PFSK-1 (cell line): ENCODE results near the gene GLIS1.

ENCODE experiments used
- FOXP2 ChIP-seq: optimal IDR thresholded peaks from 2 replicates; pipeline ENCODE3; 2011; ENCODE audit warnings: borderline replicate concordance, control low read depth, inconsistent platforms; ENCODE audit not compliant: insufficient read depth; ENCODE audit errors: extremely low read length, extremely low read depth
- POLR2AphosphoS5 ChIP-seq: IDR thresholded peaks from 2 replicates; pipeline ENCODE4 v1.6.1; 2012; ENCODE audit warnings: low read depth, mild to moderate bottlenecking, control low read depth, low read length, moderate library complexity
- SIN3A ChIP-seq: IDR thresholded peaks from 2 replicates; pipeline ENCODE4 v1.6.1; 2012; ENCODE audit warnings: mild to moderate bottlenecking, low read length, moderate library complexity, borderline replicate concordance; ENCODE audit not compliant: insufficient read depth
- TAF1 ChIP-seq: IDR thresholded peaks from 2 replicates; pipeline ENCODE4 v1.6.1; 2012; ENCODE audit warnings: low read length, control low read depth, borderline replicate concordance; ENCODE audit not compliant: insufficient read depth
- TF ChIP-seq, protein P1 (sequence below), 2 experiments: IDR thresholded peaks; 2 replicates each; pipeline versions ENCODE4 v1.6.1 to v1.8.0; 2011 to 2012; ENCODE audit warnings: low read depth in 2 of 2, low read length in 2 of 2, control low read depth in 1 of 2, inconsistent platforms in 1 of 2, mild to moderate bottlenecking in 1 of 2, moderate library complexity in 1 of 2; ENCODE audit not compliant: insufficient read depth in 1 of 2

The GLIS1 gene

DNA sequence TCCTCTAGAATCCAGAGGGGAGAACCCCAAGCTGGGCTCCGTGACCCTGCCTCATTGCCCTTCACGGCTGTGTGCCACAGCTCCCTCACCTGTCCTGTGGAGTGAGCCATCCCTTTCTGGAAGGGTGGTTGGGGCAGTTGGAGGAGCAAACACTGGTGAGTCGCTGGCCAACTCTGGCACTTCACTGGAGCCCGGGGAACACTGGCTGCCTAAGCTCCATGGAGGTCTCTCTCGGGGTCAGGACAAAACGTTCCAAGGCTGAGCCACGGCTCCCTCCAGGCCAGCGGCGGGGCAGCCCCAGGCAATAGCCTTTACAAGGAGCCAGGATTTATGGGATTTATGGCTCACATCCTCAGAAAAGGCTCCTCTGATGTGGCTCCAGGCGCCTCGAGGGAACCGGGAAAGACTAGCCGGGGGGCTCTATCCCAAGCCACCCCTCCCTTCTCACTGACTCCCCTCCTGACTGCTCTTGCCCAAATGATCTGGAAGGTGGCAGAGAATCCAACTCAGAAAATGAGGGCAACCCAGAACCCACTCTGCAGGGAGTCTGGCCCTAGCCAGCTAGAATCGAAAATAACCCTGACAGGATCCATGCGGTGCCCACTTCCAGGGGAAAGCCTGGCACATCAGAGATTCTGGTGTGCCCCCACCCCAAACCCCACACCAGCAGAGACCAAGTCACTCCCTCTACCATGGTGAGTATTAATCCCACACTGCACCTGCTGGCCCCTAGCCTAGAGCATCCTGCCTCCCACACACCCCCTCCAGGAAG is 75.2 kb downstream of the GLIS1 start:
- TF ChIP-seq FOXP2 (no peak), SIN3A (no peak), POLR2AphosphoS5 (no peak), TAF1 (no peak)
- TF ChIP-seq, protein P1, sequence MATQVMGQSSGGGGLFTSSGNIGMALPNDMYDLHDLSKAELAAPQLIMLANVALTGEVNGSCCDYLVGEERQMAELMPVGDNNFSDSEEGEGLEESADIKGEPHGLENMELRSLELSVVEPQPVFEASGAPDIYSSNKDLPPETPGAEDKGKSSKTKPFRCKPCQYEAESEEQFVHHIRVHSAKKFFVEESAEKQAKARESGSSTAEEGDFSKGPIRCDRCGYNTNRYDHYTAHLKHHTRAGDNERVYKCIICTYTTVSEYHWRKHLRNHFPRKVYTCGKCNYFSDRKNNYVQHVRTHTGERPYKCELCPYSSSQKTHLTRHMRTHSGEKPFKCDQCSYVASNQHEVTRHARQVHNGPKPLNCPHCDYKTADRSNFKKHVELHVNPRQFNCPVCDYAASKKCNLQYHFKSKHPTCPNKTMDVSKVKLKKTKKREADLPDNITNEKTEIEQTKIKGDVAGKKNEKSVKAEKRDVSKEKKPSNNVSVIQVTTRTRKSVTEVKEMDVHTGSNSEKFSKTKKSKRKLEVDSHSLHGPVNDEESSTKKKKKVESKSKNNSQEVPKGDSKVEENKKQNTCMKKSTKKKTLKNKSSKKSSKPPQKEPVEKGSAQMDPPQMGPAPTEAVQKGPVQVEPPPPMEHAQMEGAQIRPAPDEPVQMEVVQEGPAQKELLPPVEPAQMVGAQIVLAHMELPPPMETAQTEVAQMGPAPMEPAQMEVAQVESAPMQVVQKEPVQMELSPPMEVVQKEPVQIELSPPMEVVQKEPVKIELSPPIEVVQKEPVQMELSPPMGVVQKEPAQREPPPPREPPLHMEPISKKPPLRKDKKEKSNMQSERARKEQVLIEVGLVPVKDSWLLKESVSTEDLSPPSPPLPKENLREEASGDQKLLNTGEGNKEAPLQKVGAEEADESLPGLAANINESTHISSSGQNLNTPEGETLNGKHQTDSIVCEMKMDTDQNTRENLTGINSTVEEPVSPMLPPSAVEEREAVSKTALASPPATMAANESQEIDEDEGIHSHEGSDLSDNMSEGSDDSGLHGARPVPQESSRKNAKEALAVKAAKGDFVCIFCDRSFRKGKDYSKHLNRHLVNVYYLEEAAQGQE (IDR thresholded peaks at IDR 0.05; ENCODE audit: insufficient read depth in 1 of 2, low read depth in 2 of 2, low read length in 2 of 2), result no peak

DNA sequence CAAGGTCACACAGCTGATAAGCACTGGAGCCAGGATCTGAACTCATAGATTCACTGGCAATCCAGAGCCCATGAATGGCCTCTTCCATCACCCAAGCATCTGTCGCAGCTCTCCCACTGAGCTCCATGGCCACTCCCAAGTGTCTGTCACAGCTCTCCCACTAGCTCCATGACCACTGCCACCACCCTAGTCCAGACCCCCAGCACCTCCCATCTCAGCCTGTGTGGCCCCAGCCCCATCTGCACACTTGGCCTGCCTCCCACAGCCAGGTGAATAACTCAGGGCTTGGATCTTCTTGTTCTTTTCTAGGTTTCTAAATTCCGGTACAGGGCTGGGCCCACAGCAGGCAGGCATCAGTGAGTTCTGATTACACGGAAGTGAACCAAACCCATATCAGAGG is 76.0 kb downstream of the GLIS1 start:
- TF ChIP-seq SIN3A (no peak), TAF1 (no peak), FOXP2 (no peak), POLR2AphosphoS5 (no peak)
- TF ChIP-seq, protein P1 (IDR thresholded peaks at IDR 0.05; ENCODE audit: insufficient read depth in 1 of 2, low read depth in 2 of 2, low read length in 2 of 2), result no peak

DNA sequence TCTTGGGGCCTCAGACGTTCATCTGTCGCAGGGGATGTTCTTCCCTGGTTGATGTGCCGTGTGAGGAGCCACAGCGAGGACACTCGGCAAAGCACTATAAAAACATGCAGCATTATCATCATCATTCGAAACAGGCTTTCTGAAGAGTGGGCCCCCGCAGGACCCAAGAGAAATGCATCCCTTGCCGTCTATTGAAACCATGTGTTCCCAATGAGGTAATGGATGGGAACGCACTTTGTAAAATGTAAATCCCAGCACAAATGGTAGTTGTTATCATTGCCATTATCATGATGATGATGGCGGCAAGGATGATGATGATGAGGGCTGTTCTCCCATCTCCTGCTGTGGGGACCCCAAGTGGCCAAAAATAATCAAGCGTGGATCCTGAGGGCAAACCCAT is 76.8 kb downstream of the GLIS1 start:
- no peak for TF ChIP-seq TAF1
- TF ChIP-seq SIN3A, result no peak
- TF ChIP-seq FOXP2, result no peak
- TF ChIP-seq POLR2AphosphoS5, result no peak
- TF ChIP-seq, protein P1 (IDR thresholded peaks at IDR 0.05; ENCODE audit: insufficient read depth in 1 of 2, low read depth in 2 of 2, low read length in 2 of 2), result no peak

DNA sequence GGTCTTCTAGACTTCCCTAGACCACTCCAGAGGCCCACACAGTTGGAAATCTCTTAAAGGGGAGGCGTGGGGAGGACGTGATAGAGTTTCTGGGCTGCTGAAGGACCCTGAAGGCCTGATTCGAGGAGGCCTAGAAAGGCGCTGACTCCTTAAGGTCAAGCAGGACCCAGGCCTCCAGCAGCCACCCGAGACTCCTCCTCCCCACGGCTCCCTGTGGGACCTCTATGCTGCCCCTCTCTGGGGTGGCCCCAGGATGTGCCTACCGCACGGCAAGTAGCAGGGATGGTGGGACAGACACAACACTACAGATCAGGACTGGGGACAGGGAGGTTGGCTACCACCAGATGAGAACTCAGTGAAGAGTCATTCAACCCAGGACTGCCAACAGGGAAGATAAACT is 77.5 kb downstream of the GLIS1 start:
- TF ChIP-seq, protein P1 (IDR thresholded peaks at IDR 0.05; ENCODE audit: insufficient read depth in 1 of 2, low read depth in 2 of 2, low read length in 2 of 2), result no peak
- no peak for TF ChIP-seq SIN3A
- no peak for TF ChIP-seq POLR2AphosphoS5
- no peak for TF ChIP-seq FOXP2
- no peak for TF ChIP-seq TAF1

DNA sequence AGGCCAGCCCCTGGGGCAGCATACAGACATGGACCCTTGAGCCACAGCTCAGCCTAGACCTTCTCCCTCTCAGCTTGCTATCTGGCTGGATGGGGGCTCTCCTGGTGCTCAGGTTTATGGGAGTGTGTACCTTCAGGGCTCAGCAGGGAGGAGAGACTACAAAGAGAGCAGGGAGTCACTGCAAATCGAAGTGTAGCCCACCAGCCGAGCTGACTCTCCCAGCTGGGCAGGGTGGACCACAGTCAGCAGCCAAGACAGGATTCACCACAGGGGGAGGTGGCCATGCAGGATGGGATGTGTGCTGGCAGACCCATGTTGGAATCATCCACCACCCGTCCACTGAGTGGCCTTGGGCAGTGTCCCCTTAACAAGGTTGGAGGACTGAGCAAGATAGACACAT is 78.3 kb downstream of the GLIS1 start:
- TF ChIP-seq, protein P1 (IDR thresholded peaks at IDR 0.05; ENCODE audit: insufficient read depth in 1 of 2, low read depth in 2 of 2, low read length in 2 of 2), result no peak
- TF ChIP-seq POLR2AphosphoS5 (no peak), SIN3A (no peak), FOXP2 (no peak), TAF1 (no peak)
